Osteocyte (in vitro differentiated cells): ENCODE results near the gene SLC51A. TPM values are rescaled to one million over a fixed set of nuclear protein-coding genes. Genes with fewer than 3 reads are reported as not detected.
"Not testable (repeated sequence)": the region's sequence is repeated elsewhere in the genome, so short reads cannot be mapped to it uniquely, and the experiment has no call there.

Experiments used
- DNase-seq: peaks from one replicate; pipeline ENCODE4 v3.0.0; 2021; ENCODE audit warnings: mixed read lengths; ENCODE audit not compliant: unreplicated experiment; ENCODE audit errors: extremely low spot score
- H3K27ac Mint-ChIP-seq: one replicate; pipeline ENCODE4 v1.8.0; 2021; ENCODE audit warnings: mild to moderate bottlenecking, mixed read lengths; ENCODE audit not compliant: unreplicated experiment
- H3K27me3 Mint-ChIP-seq: one replicate; pipeline ENCODE4 v1.8.0; 2021; ENCODE audit warnings: mixed read lengths; ENCODE audit not compliant: unreplicated experiment
- H3K36me3 Mint-ChIP-seq: one replicate; pipeline ENCODE4 v1.8.0; 2021; ENCODE audit warnings: mixed read lengths; ENCODE audit not compliant: unreplicated experiment
- H3K4me1 Mint-ChIP-seq: one replicate; pipeline ENCODE4 v1.8.0; 2021; ENCODE audit warnings: mixed read lengths; ENCODE audit not compliant: unreplicated experiment
- H3K4me3 Mint-ChIP-seq: one replicate; pipeline ENCODE4 v1.8.0; 2021; ENCODE audit warnings: mild to moderate bottlenecking, moderate library complexity, mixed read lengths; ENCODE audit not compliant: unreplicated experiment
- H3K9me3 Mint-ChIP-seq: one replicate; pipeline ENCODE4 v1.8.0; 2021; ENCODE audit warnings: mixed read lengths; ENCODE audit not compliant: unreplicated experiment
- CTCF ChIP-seq: fragments of 200-600 bp; sonication (generic); IDR thresholded peaks from 2 replicates; pipeline ENCODE4 v1.5.0; 2021; ENCODE audit warnings: antibody characterized with exemption, mild to moderate bottlenecking, moderate library complexity
- total RNA-seq: library from RNA; stranded (reverse); gene quantifications from 2 replicates; pipeline ENCODE4 v1.2.1, GENCODE V29; 2021

SLC51A gene
- total RNA-seq, 1 donor from 2014 or later = not detected

DNA sequence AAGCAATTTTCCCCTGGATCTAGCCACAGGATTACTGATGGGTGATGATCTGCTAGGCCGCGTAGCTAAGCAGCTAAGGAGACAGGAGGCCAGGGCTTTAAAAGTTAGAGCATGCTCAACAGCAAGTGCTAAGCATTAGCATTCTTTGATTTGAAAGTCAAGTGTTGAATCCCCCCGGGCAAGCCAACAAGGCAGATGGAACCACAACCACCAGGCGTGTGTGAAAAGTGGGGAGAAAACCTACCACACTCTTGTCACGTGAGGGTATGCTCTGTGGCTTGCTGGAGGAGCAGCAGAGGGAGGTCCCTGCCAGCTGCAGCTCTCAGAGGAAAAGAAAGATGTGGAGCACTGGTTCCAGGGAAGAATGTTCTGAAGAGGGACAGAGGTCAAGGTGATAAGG, 20.9 kb downstream of the SLC51A start:
- Mint-ChIP-seq H3K27me3 (no peaks in the 10 kb centered on the region), H3K4me1 (peaks cover 14% of the 10 kb centered on the region), H3K4me3 (no peak overlapping the region), H3K36me3 (peaks cover 51% of the 10 kb centered on the region), H3K9me3 (no peaks in the 10 kb centered on the region), H3K27ac (no peak overlapping the region)
- no peak for TF ChIP-seq CTCF
- DNase-seq = no peak

DNA sequence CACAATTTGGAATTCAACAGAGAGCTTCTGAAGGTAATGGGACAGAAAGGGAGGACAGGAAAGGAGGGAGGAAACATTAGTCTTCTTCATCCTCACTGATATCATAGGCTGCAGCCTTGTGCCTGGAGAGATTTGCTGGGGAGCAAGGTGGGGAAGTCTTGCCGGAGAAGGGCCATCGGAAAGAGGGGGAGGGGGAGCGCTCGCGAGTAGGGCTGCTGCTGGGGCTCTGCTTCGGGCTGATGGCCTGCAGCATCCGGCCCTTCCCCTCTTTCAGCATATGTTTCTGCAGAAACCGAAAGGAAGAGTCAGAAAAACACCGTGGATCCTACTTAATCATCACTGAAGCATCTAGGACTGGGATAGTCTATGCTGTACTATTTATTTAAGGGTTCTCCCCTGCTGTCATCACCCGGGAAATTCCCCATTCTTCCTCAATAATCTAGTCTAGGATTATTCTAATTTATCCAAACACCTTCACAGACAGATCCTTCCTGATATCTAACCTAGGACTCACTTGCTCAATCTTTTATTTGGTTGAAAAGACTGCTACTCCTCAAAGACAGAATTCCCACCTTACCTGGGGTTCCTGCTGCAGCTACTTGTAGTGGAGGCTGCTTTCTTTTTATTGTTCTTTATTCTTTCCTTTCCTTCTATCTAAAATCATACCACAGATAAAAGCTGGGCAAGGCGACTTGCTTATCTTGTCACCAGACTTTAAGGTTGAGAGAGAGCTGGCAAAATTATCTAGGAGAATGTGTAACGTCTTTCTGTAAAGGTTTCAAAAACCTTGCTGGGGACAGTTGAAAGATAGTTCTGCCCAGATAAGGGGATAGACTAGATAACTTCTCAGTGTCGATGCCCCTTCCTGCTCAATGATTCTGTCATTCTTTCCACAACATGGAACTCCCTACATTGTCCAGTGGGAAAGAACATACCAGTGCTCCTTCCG, 22.6 kb downstream of the SLC51A start:
- DNase-seq = no peak
- H3K27me3 Mint-ChIP-seq = no peaks in the 10 kb centered on the region
- TF ChIP-seq CTCF = no peak
- H3K36me3 Mint-ChIP-seq = peaks cover 48% of the 10 kb centered on the region
- peaks cover 14% of the 10 kb centered on the region for H3K4me1 Mint-ChIP-seq
- H3K9me3 Mint-ChIP-seq = no peaks in the 10 kb centered on the region
- peak overlapping the region; percentile 8 for H3K4me3 Mint-ChIP-seq
- peak overlapping the region; percentile 61 for H3K27ac Mint-ChIP-seq

DNA sequence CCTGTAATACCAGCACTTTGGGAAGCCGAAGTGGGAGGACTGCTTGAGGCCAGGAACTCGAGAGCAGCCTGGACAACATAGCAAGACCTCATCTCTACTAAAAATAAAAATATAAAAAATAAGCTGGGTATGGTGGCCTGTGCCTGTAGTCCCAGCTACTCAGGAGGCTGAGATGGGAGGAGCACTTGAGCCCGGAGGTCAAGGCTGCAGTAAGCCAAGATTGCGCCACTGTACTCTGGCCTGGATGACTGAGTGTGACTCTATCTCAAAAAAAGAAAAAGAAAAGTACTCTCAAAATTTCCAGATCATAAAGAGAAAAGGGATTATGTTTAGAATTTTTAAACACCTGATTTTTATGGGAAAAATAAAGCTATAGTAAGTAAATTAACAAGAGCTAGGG, 24.1 kb downstream of the SLC51A start:
- no peak for DNase-seq
- TF ChIP-seq CTCF = no peak
- H3K4me1 Mint-ChIP-seq = peaks cover 14% of the 10 kb centered on the region
- H3K4me3 Mint-ChIP-seq = no peak overlapping the region
- H3K27ac Mint-ChIP-seq = no peak overlapping the region
- H3K27me3 Mint-ChIP-seq = no peaks in the 10 kb centered on the region
- peaks cover 47% of the 10 kb centered on the region for H3K36me3 Mint-ChIP-seq
- no peaks in the 10 kb centered on the region for H3K9me3 Mint-ChIP-seq

- no peak for DNase-seq
- peaks cover 14% of the 10 kb centered on the region for H3K4me1 Mint-ChIP-seq
- H3K9me3 Mint-ChIP-seq = no peaks in the 10 kb centered on the region
- no peaks in the 10 kb centered on the region for H3K27me3 Mint-ChIP-seq
- peaks cover 41% of the 10 kb centered on the region for H3K36me3 Mint-ChIP-seq
- no peak for TF ChIP-seq CTCF
- H3K4me3 Mint-ChIP-seq = no peak overlapping the region
- H3K27ac Mint-ChIP-seq = no peak overlapping the region
Observed at GRCh38 chr3:196241704-196242103, 25.4 kb downstream of the SLC51A start.

GRCh38 chr3:196244166-196244565, 27.8 kb downstream of the SLC51A start:
- H3K36me3 Mint-ChIP-seq = peaks cover 30% of the 10 kb centered on the region
- H3K27me3 Mint-ChIP-seq, H3K4me3 Mint-ChIP-seq, H3K27ac Mint-ChIP-seq, H3K4me1 Mint-ChIP-seq, DNase-seq, H3K9me3 Mint-ChIP-seq: not testable (repeated sequence)
